Astrocyte of the spinal cord (primary cell): Measurements from ENCODE around the gene PIGU.

Experiments
- DNase-seq: peaks from one replicate; pipeline ENCODE4 v3.0.0; 2011; ENCODE audit warnings: low read depth, low spot score
- H3K4me3 ChIP-seq: 2 replicates; pipeline ENCODE4 v1.5.1; 2011; ENCODE audit warnings: low read depth, mild to moderate bottlenecking, low read length, moderate library complexity
- CTCF ChIP-seq: IDR thresholded peaks from 2 replicates; pipeline ENCODE4 v1.5.1; 2012; ENCODE audit warnings: low read depth, mild to moderate bottlenecking, low read length, inconsistent platforms
- in situ Hi-C: cut with HindIII; loops from 2 replicates; pipeline ENCODE4 v1.10.0; 2017; ENCODE audit warnings: low sequenced_read_pairs

Gene PIGU

DNA sequence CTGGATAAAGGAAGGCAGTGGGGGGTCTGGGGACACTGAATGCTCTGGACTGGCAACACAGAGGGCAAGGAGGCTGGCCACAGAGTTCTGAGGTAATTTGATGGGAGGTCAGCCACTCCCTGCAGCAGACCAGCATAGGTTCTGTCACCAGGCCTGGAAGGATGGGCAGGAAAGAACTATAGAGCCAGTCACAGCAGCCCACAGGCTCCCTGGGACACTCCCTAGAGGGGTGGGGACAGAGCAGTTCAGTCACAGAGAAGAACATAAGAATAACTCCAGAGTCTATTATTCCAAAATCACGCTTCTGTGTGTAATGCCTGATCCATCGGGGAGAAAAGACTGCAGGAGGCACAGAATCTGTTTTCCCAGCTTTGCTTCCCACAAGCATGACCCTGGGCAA is 141.0 kb downstream of the PIGU start:
- no peak for DNase-seq
- H3K4me3 ChIP-seq, result no peak overlapping the region
- in situ Hi-C loops, result no loop called here
- TF ChIP-seq CTCF, result no peak

GRCh38 chr20:34535301-34535840 is 141.5 kb downstream of the PIGU start:
- DNase-seq, result no peak
- no peak for TF ChIP-seq CTCF
- in situ Hi-C loops, result no loop called here
- H3K4me3 ChIP-seq, result no peak overlapping the region

GRCh38 chr20:34534391-34535165 is 142.3 kb downstream of the PIGU start:
- H3K4me3 ChIP-seq, result no peak overlapping the region
- no peak for DNase-seq
- in situ Hi-C loops, result no loop called here

DNA sequence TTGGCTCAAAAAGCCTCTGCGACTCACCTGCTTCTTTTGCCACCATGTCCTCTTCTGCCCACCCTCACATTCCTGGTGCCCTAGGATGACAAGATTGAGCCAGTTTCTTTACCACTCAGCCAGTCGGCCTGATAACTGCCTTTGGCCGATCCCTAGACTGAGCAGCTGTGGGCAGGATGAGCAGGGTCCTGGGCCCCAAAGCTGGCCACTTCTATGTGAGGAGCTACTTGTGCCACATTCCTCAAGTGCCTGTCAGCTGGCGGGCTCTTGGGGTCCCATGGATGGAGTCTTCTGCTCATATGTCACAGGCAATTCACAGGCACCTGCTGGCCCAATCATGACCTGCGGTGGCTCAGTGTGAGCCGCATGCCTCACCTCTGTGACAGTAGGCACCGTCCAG is 144.1 kb downstream of the PIGU start:
- H3K4me3 ChIP-seq, result no peak overlapping the region
- DNase-seq, result no peak
- TF ChIP-seq CTCF, result no peak
- in situ Hi-C loops, result no loop called here

More at GRCh38 chr20:34534391-34535165, 142.3 kb downstream of the PIGU start:
- TF ChIP-seq CTCF, result no peak

- no peak overlapping the region for H3K4me3 ChIP-seq
- in situ Hi-C loops, result no loop called here
- TF ChIP-seq CTCF, result no peak
- DNase-seq, result no peak
Observed at GRCh38 chr20:34532320-34532719, 144.6 kb downstream of the PIGU start.

- no peak for TF ChIP-seq CTCF
- in situ Hi-C loops, result no loop called here
Observed at GRCh38 chr20:34531608-34532265, 145.2 kb downstream of the PIGU start.

More at GRCh38 chr20:34531608-34532265, 145.2 kb downstream of the PIGU start:
- DNase-seq, result no peak
- H3K4me3 ChIP-seq, result no peak overlapping the region
